Measurements from ENCODE around the gene EGLN1.
"Not testable (repeated sequence)": the region's sequence is repeated elsewhere in the genome, so short reads cannot be mapped to it uniquely, and the experiment has no call there.

EGLN1 gene

GRCh38 chr1:231421971-231422797 is at the start of gene EGLN1:
Gene EGLN1 (minus strand): TSS chr1:231422287. CDS start chr1:231421888, 399 bp downstream.
- no peak for DNase-seq (ENCODE audit: low read depth)

GRCh38 chr1:231471500-231471899 is 49.4 kb upstream of the EGLN1 start:
- not testable (repeated sequence) for DNase-seq (ENCODE audit: low read depth)

GRCh38 chr1:231471027-231471426 is 48.9 kb upstream of the EGLN1 start:
- not testable (repeated sequence) for DNase-seq (ENCODE audit: low read depth)

- no peak for DNase-seq (ENCODE audit: low read depth)
These were observed 45.9 kb upstream of the EGLN1 start for GRCh38 chr1:231467986-231468385.

GRCh38 chr1:231465051-231465450 is 43.0 kb upstream of the EGLN1 start:
- DNase-seq (ENCODE audit: low read depth), result no peak

- DNase-seq (ENCODE audit: low read depth), result no peak
These were observed 41.5 kb upstream of the EGLN1 start for GRCh38 chr1:231463541-231463940.

- DNase-seq (ENCODE audit: low read depth), result no peak
These were observed 38.5 kb upstream of the EGLN1 start for GRCh38 chr1:231460614-231461013.

GRCh38 chr1:231459438-231459837 is 37.4 kb upstream of the EGLN1 start:
- DNase-seq (ENCODE audit: low read depth), result not testable (repeated sequence)

- DNase-seq (ENCODE audit: low read depth), result not testable (repeated sequence)
These were observed 35.9 kb upstream of the EGLN1 start for GRCh38 chr1:231457956-231458355.

- DNase-seq (ENCODE audit: low read depth), result not testable (repeated sequence)
These were observed 32.0 kb upstream of the EGLN1 start for GRCh38 chr1:231454133-231454532.

GRCh38 chr1:231446138-231446537 is 24.1 kb upstream of the EGLN1 start:
- DNase-seq (ENCODE audit: low read depth), result no peak

- no peak for DNase-seq (ENCODE audit: low read depth)
These were observed 22.0 kb upstream of the EGLN1 start for GRCh38 chr1:231444059-231444458.

GRCh38 chr1:231443363-231443762 is 21.3 kb upstream of the EGLN1 start:
- DNase-seq (ENCODE audit: low read depth), result no peak

GRCh38 chr1:231442735-231443134 is 20.6 kb upstream of the EGLN1 start:
- no peak for DNase-seq (ENCODE audit: low read depth)

- no peak for DNase-seq (ENCODE audit: low read depth)
These were observed 10.9 kb upstream of the EGLN1 start for GRCh38 chr1:231432996-231433395.

GRCh38 chr1:231431665-231432415 is 9.8 kb upstream of the EGLN1 start:
- DNase-seq (ENCODE audit: low read depth), result no peak

GRCh38 chr1:231430678-231431352 is 8.7 kb upstream of the EGLN1 start:
- DNase-seq (ENCODE audit: low read depth), result not testable (repeated sequence)

GRCh38 chr1:231428377-231428776 is 6.3 kb upstream of the EGLN1 start:
- no peak for DNase-seq (ENCODE audit: low read depth)

GRCh38 chr1:231424950-231425805 is 3.1 kb upstream of the EGLN1 start:
- no peak for DNase-seq (ENCODE audit: low read depth)

- no peak for DNase-seq (ENCODE audit: low read depth)
These were observed 1.6 kb upstream of the EGLN1 start for GRCh38 chr1:231423648-231424047.

GRCh38 chr1:231422798-231423309 is 767 bp upstream of the EGLN1 start:
- DNase-seq (ENCODE audit: low read depth), result no peak
